Keratinocyte (primary cell): ENCODE measurements around the gene PWWP2B. TPM values are rescaled to one million over a fixed set of nuclear protein-coding genes. Genes with fewer than 3 reads are reported as not detected.

Source experiments
- DNase-seq: peaks from one replicate; pipeline ENCODE4 v3.0.0-alpha.2; 2011; ENCODE audit warnings: low read depth, missing footprints, low spot score
- FAIRE-seq: peaks from 2 replicates; lab custom pipeline; 2011; peaks lifted over from hg19 to GRCh38; lab: Jason Lieb, UNC
- H2AFZ ChIP-seq: 2 replicates; pipeline ENCODE4 v1.6.0; 2012; ENCODE audit warnings: low read length, control low read depth, inconsistent platforms; ENCODE audit not compliant: control insufficient read depth
- H3K27ac ChIP-seq: 2 replicates; pipeline ENCODE4 v1.5.1; 2011; ENCODE audit warnings: low read length; ENCODE audit not compliant: control insufficient read depth, insufficient read depth
- H3K27me3 ChIP-seq: 3 replicates; pipeline ENCODE4 v1.6.0; 2011; ENCODE audit warnings: low read length; ENCODE audit not compliant: control insufficient read depth, insufficient read depth; ENCODE audit errors: extremely low read depth
- H3K36me3 ChIP-seq, 2 experiments: 2 replicates in 1 of 2; 3 replicates in 1 of 2; pipeline ENCODE4 v1.5.1; 2011; ENCODE audit warnings: low read length in 2 of 2, mild to moderate bottlenecking in 1 of 2; ENCODE audit not compliant: control insufficient read depth in 2 of 2, insufficient read depth in 2 of 2; ENCODE audit errors: extremely low read depth in 1 of 2
- H3K4me1 ChIP-seq: 3 replicates; pipeline ENCODE4 v1.5.1; 2011; ENCODE audit warnings: low read length; ENCODE audit not compliant: control insufficient read depth, insufficient read depth; ENCODE audit errors: extremely low read depth
- H3K4me2 ChIP-seq: 3 replicates; pipeline ENCODE4 v1.6.0; 2011; ENCODE audit warnings: low read depth, low read length; ENCODE audit not compliant: control insufficient read depth, insufficient read depth; ENCODE audit errors: extremely low read depth
- H3K4me3 ChIP-seq, 3 experiments: fragments of 200-600 bp in 1 of 3; sonication (generic) in 1 of 3; 2 replicates in 2 of 3; 3 replicates in 1 of 3; pipeline ENCODE4 v1.5.1; 2011 to 2016; ENCODE audit warnings: low read length in 3 of 3, mild to moderate bottlenecking in 3 of 3, control low read depth in 2 of 3, inconsistent platforms in 1 of 3, low read depth in 1 of 3, mixed read lengths in 1 of 3, mixed run types in 1 of 3, moderate library complexity in 1 of 3; ENCODE audit not compliant: control insufficient read depth in 2 of 3, insufficient read depth in 2 of 3; ENCODE audit errors: extremely low read depth in 1 of 3
- H3K79me2 ChIP-seq: 2 replicates; pipeline ENCODE4 v1.6.0; 2012; ENCODE audit warnings: low read length; ENCODE audit not compliant: control insufficient read depth, insufficient read depth
- H3K9ac ChIP-seq: 3 replicates; pipeline ENCODE4 v1.6.0; 2011; ENCODE audit warnings: low read length; ENCODE audit not compliant: control insufficient read depth, insufficient read depth; ENCODE audit errors: extremely low read depth
- H3K9me1 ChIP-seq: 3 replicates; pipeline ENCODE4 v1.6.0; 2011; ENCODE audit warnings: low read length; ENCODE audit not compliant: control insufficient read depth, insufficient read depth; ENCODE audit errors: extremely low read depth
- H3K9me3 ChIP-seq: 2 replicates; pipeline ENCODE4 v1.5.1; 2012; ENCODE audit warnings: low read depth, low read length; ENCODE audit not compliant: control insufficient read depth
- H4K20me1 ChIP-seq: 3 replicates; pipeline ENCODE4 v1.6.0; 2011; ENCODE audit warnings: low read length; ENCODE audit not compliant: control insufficient read depth, insufficient read depth; ENCODE audit errors: extremely low read depth
- EZH2 ChIP-seq: IDR thresholded peaks from one replicate; pipeline ENCODE4 v1.6.1; 2012; ENCODE audit warnings: inconsistent platforms, mild to moderate bottlenecking, low read length, moderate library complexity
- dilution Hi-C: fragments of 300-500 bp; cut with MboI; formaldehyde crosslinking; loops from one replicate; pipeline ENCODE4 v1.7.0; 2020; ENCODE audit warnings: low sequenced_read_pairs; ENCODE audit not compliant: extremely low pct_ligation_motif_present
- polyA plus RNA-seq, 5 experiments: library from polyadenylated mRNA; depleted of rRNA in 3 of 5; stranded (reverse) in 3 of 5; stranded (forward) in 1 of 5; unstranded in 1 of 5; fragments of >200 nt; gene quantifications; 1 replicate in 1 of 5; 2 replicates in 3 of 5; 3 replicates in 1 of 5; pipeline versions ENCODE4 v1.2.1 to v1.2.3, GENCODE V29; 2011 to 2012; ENCODE audit warnings: missing spikeins in 2 of 5, low read depth in 1 of 5, low replicate concordance in 1 of 5
- TF ChIP-seq, protein P1 (sequence below), 3 experiments: IDR thresholded peaks in 1 of 3; conservative IDR thresholded peaks in 1 of 3; optimal IDR thresholded peaks in 1 of 3; 2 replicates in 2 of 3; 3 replicates in 1 of 3; pipeline versions ENCODE3 to v1.5.1; 2011; ENCODE audit warnings: low read length in 3 of 3, mild to moderate bottlenecking in 3 of 3, moderate library complexity in 2 of 3, control low read depth in 1 of 3, inconsistent platforms in 1 of 3; ENCODE audit not compliant: insufficient read depth in 2 of 3; ENCODE audit errors: extremely low read depth in 1 of 3

Gene PWWP2B
- polyA plus RNA-seq, 1 donor (not counting 4 experiments of a cell fraction or from before 2014, with no cell fraction given), result 3.1 TPM

DNA sequence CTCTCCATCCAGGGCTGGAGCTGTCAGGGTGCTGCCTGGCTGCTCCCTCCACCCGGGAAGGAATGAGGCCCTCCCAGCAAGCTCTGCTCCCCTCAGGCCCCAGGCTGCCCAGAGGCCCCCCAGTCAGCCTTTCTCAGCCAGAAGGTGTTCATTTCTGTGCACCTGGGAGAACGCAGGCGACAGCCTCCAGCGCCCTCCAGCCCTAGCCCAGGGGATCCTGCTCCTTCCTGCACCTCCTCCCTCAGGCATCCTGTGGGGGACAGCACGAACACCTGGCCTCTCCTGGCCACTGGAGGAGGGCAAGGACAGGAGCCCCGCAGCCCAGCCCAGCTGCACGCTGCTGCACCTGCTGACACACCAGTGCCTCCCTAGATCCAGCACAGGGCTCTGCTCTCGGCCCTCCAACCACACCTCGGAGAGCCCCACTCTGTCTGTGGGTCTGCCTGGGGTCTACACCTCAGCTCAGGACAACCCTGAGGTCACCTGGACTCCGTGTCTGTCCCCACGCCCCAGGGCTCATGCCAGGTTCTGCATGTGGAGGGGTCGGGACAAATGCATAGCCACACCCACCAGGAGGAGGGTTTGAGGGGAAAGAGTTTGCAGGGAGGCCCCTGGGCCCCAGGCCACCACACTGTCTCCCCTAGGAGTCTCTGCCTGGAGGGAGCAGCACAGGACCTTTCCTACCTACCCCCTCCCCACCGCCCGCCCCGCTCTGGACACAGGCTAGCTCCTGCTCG lies 7.4 kb upstream of the PWWP2B start:
- no peak overlapping the region for H3K4me3 ChIP-seq
- TF ChIP-seq EZH2, result no peak
- TF ChIP-seq, protein P1, sequence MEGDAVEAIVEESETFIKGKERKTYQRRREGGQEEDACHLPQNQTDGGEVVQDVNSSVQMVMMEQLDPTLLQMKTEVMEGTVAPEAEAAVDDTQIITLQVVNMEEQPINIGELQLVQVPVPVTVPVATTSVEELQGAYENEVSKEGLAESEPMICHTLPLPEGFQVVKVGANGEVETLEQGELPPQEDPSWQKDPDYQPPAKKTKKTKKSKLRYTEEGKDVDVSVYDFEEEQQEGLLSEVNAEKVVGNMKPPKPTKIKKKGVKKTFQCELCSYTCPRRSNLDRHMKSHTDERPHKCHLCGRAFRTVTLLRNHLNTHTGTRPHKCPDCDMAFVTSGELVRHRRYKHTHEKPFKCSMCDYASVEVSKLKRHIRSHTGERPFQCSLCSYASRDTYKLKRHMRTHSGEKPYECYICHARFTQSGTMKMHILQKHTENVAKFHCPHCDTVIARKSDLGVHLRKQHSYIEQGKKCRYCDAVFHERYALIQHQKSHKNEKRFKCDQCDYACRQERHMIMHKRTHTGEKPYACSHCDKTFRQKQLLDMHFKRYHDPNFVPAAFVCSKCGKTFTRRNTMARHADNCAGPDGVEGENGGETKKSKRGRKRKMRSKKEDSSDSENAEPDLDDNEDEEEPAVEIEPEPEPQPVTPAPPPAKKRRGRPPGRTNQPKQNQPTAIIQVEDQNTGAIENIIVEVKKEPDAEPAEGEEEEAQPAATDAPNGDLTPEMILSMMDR (optimal IDR thresholded peaks at IDR 0.05 in 1 of 3, IDR thresholded peaks at IDR 0.05 in 1 of 3, conservative IDR thresholded peaks at IDR 0.05 in 1 of 3; ENCODE audit: extremely low read depth in 1 of 3, insufficient read depth in 2 of 3, low read length in 3 of 3), result no peak
- H3K36me3 ChIP-seq, result no peaks in the 10 kb centered on the region
- H4K20me1 ChIP-seq, result no peaks in the 10 kb centered on the region
- no peaks in the 10 kb centered on the region for H3K4me1 ChIP-seq
- H3K79me2 ChIP-seq, result no peaks in the 10 kb centered on the region
- DNase-seq, result no peak
- FAIRE-seq, result no peak
- dilution Hi-C loops, result no loop called here
- no peaks in the 10 kb centered on the region for H3K9me1 ChIP-seq
- H3K27me3 ChIP-seq, result no peaks in the 10 kb centered on the region
- H3K9me3 ChIP-seq, result no peaks in the 10 kb centered on the region
- no peak overlapping the region for H3K4me2 ChIP-seq
- H3K27ac ChIP-seq, result no peak overlapping the region
- no peak overlapping the region for H3K9ac ChIP-seq
- H2AFZ ChIP-seq, result no peak overlapping the region

DNA sequence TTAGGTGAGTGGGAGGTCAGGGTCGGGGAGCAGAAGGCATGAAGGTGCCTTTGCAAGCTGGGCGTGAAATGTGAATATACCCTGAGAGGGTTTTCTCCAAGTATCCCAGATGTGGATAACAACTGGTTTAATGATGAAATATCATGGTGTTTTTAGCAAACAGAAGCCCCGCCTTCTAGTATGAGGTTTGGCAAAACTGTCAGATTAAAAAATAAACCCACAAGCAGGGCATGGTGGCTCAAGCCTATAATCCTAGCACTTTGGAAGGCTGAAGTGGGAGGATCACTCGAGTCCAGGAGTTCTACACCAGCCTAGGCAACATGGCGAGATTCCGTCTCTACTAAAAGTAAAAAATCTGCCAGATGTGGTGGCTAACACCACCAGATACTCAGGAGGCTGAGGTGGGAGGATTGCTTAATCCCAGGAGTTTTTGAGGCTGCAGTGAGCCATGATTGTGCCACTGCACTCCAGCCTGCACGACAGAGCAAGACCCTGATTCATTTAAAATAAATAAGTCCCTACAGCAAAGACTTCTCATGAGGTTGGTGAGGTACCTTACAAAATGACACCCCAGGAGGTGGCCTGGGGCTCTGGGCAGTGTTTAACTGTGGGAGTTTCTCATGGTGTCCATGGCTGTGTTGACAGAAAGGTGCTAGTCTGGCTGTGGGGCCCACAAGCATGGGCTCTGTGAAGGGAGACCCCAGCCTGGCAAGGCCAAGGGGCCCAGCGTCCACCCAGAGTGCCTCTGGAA lies 6.7 kb upstream of the PWWP2B start:
- Histone ChIP-seq H3K4me1 (no peaks in the 10 kb centered on the region), H3K79me2 (no peaks in the 10 kb centered on the region), H3K36me3 (no peaks in the 10 kb centered on the region), H3K27ac (no peak overlapping the region), H3K9ac (no peak overlapping the region), H3K27me3 (no peaks in the 10 kb centered on the region), H3K9me1 (no peaks in the 10 kb centered on the region), H2AFZ (no peak overlapping the region), H3K4me3 (no peak overlapping the region), H4K20me1 (no peaks in the 10 kb centered on the region), H3K9me3 (no peaks in the 10 kb centered on the region), H3K4me2 (no peak overlapping the region)
- FAIRE-seq, result no peak
- no peak for TF ChIP-seq EZH2
- TF ChIP-seq, protein P1 (optimal IDR thresholded peaks at IDR 0.05 in 1 of 3, IDR thresholded peaks at IDR 0.05 in 1 of 3, conservative IDR thresholded peaks at IDR 0.05 in 1 of 3; ENCODE audit: extremely low read depth in 1 of 3, insufficient read depth in 2 of 3, low read length in 3 of 3), result no peak
- DNase-seq, result no peak
- dilution Hi-C loops, result no loop called here
